ENCODE results near the gene TAGLN2.

The TAGLN2 gene

DNA sequence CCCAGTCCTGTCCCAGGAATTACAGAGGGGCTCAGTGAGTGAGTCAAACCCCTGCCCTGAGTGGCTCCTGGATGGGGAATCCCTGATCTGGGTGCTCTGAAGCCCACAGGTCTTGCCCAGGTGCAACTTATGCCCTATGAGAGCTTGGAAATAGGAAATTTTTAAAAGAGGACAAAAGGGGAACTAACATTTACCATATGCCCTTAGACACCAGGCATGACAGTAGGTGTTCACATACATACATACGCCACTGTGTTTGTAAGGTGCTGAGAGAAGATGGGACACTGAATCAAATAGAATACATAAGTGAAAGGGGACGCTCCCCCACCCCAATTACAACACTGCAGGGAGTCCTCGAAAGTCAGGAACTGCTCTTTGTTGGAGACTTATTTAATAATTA, 26.8 kb downstream of the TAGLN2 start:
- DNase-seq = no peak

GRCh38 chr1:159897962-159898361, 27.3 kb downstream of the TAGLN2 start:
- no peak for DNase-seq

DNA sequence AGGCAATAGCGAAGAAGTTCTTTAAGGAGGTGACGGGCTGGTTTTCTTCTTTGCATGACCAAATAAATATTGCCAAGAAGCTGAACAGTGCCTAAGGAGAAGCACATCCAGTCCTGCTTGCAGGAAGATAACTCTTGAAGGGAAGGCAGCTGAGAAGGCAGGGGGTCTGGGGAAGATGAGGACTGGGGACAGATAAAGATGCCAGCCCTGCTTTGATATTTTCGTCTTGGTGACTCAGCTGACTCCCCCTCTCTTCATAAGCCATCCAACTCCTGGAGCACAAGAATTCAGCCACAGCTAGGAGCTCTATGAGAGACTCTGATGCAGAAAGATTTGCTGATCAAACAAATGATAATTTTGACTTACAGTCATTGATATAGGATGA, 28.8 kb downstream of the TAGLN2 start:
- no peak for DNase-seq

- no peak for DNase-seq
Observed at GRCh38 chr1:159895836-159896545, 29.3 kb downstream of the TAGLN2 start.

- DNase-seq = no peak
Observed at GRCh38 chr1:159895286-159895685, 30.0 kb downstream of the TAGLN2 start.

DNA sequence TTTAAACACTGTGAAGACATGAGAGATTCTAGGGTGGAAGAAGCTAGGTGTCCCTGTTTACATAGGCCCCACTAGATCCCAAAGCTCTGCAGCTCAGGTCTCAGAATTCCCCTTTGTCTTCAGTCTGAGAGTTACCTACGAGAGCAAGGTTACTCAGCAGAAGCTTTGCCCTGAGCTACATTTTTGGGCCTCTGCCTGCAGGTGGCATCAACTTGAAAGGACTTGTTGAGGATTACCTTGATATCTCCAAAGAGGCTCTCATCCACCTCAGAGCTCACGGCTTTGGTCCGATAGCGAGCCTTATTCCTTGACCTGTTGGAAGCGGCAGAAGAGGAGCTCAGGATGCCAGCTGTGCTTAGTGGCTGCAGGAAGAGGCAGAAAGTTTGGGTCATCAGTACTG, 32.4 kb downstream of the TAGLN2 start:
- no peak for DNase-seq

DNA sequence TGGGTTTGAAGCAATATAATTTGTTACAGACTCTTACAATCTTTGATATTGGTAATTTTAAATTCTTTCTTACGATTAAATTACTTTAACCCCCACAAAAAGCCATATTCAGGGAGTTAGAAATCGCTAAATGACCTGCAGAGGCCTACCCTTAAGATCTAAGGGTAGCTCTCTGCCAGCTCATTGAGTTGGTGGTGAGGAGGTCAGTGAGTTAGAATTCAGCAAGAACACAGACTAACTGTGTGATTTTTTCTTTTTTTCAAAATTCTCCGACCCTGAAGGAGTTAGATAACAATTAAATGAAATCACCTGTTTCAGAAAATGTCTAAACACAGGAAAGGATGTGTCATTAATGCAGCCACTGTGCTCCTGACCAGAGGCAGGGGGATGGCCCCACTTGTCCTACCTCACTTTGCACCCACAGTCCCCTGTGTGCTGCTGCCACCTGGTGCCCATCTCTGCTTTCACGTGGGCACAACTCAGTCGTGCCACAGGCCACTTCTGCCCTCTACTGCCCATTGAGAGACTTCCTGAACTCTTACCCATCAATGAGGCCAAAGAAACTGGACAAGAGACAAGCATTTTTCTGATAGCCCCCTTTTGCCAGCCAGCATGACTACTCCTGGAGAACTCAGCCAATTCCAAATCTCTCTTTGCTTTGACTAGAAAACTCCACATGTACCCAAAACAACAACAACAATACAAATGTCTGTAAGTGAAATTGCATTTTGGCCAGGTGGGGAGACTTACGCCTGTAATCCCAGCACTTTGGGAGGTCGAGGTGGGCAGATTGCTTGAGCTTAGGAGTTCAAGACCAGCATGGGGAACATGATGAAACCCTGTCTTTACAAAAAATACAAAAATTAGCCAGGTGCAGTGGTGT, 33.8 kb downstream of the TAGLN2 start:
- peak; percentile 86 for DNase-seq

- no peak for DNase-seq
Observed at GRCh38 chr1:159890390-159890789, 34.9 kb downstream of the TAGLN2 start.

- DNase-seq = no peak
Observed at GRCh38 chr1:159889821-159890252, 35.5 kb downstream of the TAGLN2 start.

DNA sequence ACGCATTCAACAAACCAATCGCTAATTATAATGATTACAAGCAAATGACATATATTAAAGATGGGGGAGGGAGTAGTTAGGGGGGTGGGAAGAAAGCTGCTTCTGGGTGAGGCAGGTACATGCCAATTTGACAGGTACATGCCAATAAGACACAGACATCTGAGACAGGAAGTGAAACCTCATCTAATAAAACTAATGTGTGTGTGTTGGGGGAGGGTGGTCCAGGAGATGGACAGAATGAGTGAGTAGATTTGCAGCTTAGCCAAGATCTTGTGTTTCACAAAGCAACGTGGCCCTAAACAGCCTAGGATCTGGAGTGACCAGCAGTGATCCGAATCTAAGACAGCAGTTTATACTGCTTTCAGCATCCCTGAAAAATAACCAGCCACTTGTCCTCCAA, 36.1 kb downstream of the TAGLN2 start:
- DNase-seq = no peak

DNA sequence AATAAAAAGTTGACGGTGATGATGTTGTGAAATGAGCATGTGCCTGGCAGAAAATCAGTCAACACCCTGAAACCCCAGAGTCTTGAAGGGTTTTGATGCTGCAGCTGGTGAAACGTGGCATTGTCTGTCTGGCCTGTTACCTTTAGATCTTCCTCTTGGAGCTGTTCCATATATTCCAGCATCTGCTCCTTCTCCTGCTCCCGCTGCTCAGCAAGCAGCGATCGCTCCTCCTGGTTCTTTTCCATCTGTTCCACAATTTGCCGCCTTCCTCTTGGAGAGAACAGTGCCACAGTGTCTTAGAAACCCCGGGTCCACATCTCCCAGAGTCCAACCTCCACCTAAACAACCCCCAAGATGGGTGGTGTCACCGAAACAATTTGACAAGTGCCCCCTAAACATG, 41.0 kb downstream of the TAGLN2 start:
- no peak for DNase-seq

- no peak for DNase-seq
Observed at GRCh38 chr1:159883134-159883533, 42.2 kb downstream of the TAGLN2 start.

GRCh38 chr1:159882527-159882862, 42.8 kb downstream of the TAGLN2 start:
- DNase-seq = no peak

DNA sequence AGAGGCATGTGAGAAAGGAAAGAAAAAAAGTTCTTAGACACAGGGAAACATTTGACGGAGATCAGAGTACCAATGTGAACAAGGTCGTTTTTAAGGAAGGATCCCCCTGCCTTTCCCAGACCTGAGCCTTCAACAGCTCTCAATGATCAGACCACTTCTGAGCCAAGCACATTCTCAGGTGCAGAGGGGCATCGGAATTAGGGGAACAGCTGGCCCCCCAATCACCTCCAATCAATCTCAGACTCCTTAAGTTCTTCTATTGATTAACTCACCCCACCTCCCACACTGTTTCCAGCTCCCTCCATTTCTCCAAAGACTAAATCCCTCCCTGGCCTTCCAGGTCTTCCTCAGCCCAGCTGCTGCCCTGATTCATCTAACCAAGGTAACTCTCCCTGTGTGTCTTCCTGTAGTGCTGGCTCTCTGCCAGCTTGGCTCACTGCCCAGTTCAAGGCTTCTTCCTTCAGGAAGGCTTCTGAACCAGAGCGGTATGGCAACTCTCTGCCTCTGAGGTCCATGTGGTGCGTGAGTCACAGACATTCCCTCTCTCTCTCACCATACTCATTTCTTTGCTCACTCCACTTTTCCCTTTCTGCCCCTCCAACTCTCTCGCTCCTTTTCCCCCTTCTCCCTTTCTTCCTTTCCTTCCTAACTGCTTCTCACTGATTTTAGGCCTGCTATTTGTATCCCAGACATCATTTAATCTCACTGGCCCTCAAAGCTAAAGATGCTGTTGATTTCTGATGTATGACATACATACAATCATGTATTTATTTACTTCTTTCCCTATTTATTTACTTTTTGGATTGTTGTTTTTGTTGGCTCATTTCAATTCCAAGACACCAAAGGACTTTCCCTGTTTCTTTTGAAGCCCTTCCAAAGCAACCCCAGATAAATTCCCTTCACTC, 43.4 kb downstream of the TAGLN2 start:
- DNase-seq = no peak

GRCh38 chr1:159880430-159880829, 44.9 kb downstream of the TAGLN2 start:
- no peak for DNase-seq

GRCh38 chr1:159879977-159880376, 45.3 kb downstream of the TAGLN2 start:
- no peak for DNase-seq

DNA sequence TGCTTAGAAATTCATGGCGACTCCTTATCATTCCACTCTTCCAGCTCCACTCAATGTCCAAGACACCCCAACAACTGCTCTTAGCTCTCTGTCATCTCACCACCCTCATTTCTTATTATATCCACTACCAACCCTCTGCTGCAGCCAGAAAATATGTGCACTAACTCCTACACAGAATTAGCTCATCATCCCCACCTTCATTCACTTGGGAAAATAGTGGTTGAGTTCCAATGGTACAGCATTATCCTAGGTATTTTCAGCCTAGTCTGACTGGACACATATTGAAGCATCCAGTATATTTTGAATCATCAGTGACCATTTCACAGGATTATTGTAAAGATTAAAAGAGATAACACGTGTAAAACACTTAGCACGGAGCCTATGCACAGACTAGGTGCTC, 46.2 kb downstream of the TAGLN2 start:
- DNase-seq = no peak

DNA sequence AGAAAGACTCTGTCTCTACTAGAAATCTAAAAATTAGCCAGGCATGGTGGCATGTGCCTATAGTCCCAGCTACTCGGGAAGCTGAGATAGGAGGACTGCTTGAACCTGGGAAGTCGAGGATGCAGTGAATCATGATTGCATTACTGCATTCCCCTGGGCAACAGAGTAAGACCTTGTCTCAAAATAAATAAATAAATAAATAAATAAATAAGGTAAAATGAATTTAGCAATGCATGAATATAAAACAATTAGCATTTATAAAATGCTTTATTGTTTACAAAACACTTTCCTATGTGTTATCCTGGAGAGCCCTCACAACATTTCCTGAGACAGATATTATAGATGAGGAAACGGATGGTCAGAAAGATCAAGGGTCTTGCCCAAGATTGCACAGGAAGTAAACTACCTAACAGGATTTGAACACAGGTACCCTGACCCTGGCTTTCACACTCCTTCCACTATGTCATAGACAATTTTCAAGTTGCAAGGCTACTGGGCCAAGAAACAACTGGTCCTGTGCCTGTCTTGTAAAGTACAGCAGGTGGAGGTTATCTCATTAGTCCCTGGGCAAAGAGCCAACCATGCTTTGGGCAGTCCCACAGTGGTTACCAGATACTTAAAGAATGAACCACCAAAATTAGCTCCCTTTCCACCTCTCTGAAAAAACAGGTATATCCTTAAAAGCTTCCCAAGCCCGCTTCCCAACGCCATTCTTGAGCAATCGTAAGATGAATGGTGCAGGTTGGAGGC, 47.4 kb downstream of the TAGLN2 start:
- DNase-seq = no peak

- no peak for DNase-seq
Observed at GRCh38 chr1:159873530-159874143, 51.7 kb downstream of the TAGLN2 start.

DNA sequence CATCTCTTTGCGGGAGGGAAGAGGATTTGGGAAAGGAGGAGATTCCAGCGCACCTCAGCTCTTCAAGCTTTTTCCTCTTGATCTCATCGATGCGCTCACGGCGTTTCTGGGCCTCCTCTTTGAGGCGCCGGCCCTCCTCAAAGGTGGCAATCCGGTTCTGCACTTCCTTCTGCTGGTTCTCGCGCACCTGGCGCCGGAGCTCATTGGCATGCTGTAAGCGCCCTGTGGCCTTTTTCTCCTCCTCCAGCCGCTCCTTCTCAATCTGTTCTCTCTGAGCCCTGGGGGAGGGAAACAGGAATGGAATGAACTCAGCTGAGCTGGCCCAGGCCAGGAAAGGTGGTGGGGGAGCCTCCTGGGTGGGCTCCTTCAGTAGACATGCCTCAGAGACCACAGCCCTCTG, 52.4 kb downstream of the TAGLN2 start:
- no peak for DNase-seq

- no peak for DNase-seq
Observed at GRCh38 chr1:159870704-159871103, 54.6 kb downstream of the TAGLN2 start.

GRCh38 chr1:159869607-159870006, 55.7 kb downstream of the TAGLN2 start:
- no peak for DNase-seq
